ENCODE measurements around the gene VAMP4. TPM values are rescaled to one million over a fixed set of nuclear protein-coding genes. Genes with fewer than 3 reads are reported as not detected.

The VAMP4 gene, protein sequence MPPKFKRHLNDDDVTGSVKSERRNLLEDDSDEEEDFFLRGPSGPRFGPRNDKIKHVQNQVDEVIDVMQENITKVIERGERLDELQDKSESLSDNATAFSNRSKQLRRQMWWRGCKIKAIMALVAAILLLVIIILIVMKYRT
- total RNA-seq (10.1 and 10.4 TPM in 2 replicates), polyA plus RNA-seq (1.6 and 2.1 TPM in 2 replicates), polyA minus RNA-seq (1.2 and 2.1 TPM in 2 replicates), Bru-seq, nascent RNA (percentile 65 among the genes with signal in this experiment), BruChase-seq, experiment 1, labeled RNA remaining after a 6-hour chase (percentile 57 among the genes with signal in this experiment), BruChase-seq, experiment 2, labeled RNA remaining after a 2-hour chase (percentile 57 among the genes with signal in this experiment)
- 3.2 and 3.3 TPM in 2 replicates for polyA plus RNA-seq (2011; cell fraction: cytosol; rRNA removed)
- 6.6 and 9.8 TPM in 2 replicates for polyA plus RNA-seq (2011; cell fraction: nucleus; rRNA removed)
- 5.8 and 7.0 TPM in 2 replicates for polyA plus RNA-seq (2012)
- polyA minus RNA-seq (2011; cell fraction: cytosol; rRNA and poly(A)+ RNA removed): 4.8 TPM
- 2.0 and 5.0 TPM in 2 replicates for polyA minus RNA-seq (2011; cell fraction: nucleus; rRNA and poly(A)+ RNA removed)
- long read RNA-seq, full-length matches to known transcripts: 42 of 55 reads
- long read RNA-seq, partial matches to known transcripts: 0 of 55 reads
- long read RNA-seq, other reads (novel, unspliced or antisense): 13 of 55 reads

DNA sequence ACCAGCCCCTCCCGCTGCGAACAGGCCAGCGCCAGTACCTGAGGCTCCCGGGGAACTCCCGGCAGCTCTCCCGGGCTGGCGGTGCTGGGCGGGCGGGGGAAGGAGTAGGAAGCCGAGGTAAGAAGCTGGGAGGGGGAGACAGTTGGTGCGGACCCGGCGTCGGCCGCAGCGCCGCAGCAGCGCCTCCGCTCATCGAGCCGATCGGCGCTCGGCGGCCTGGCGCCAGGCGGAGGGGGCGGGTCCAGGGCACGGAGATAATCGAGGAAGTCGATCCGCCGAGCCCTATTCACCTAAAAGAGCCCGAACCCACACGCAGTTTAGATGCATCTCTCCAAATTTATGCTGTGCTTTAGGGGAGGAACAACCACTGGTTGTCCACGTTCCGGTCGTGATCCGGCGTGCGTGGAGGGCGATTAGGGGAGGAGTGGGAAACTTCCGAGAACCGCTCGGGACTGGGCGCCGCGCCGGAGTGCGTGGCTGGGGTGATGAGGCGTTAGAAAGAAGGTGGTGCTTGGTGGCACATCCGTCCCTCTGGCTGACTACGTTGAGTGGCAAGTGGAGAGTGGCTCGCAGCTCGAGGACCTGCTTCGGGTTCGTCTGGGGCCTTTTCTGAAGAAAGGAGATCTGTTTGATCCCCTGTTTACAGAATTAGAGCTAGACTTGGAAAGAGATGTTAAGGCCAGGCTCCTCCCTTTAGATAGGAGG is at the start of gene VAMP4:
VAMP4 (minus strand) TSS at position 194 of the 705 bp plus-strand sequence. CDS start 3,651 bp downstream, outside the sequence.
- Histone ChIP-seq H3K4me1 (ENCODE audit: control insufficient read depth, extremely low read depth, insufficient read depth, low read length) (peaks cover 31% of the 10 kb centered on the region), H3K27ac (ENCODE audit: insufficient read depth, low read depth, low read length) (peak within 1 kb of the TSS; percentile 57), H3K4me3 (replicated peaks in 1 of 3; ENCODE audit: insufficient read depth in 1 of 3, low read depth in 1 of 3, low read length in 3 of 3) (peak within 1 kb of the TSS; percentile 59 to 83 (median 81)), H3K9me1 (replicated peaks; ENCODE audit: control insufficient read depth, extremely low read depth, insufficient read depth, low read length) (no peaks in the 10 kb centered on the region), H3K27me3 (ENCODE audit: control insufficient read depth in 2 of 2, insufficient read depth in 2 of 2, low read length in 2 of 2) (no peaks in the 10 kb centered on the region), H4K20me1 (replicated peaks; ENCODE audit: control insufficient read depth, extremely low read depth, insufficient read depth, low read length) (no peaks in the 10 kb centered on the region), H3K9me3 (replicated peaks; ENCODE audit: control insufficient read depth, insufficient read depth, low read length) (no peaks in the 10 kb centered on the region), H3K36me3 (ENCODE audit: control insufficient read depth in 2 of 2, extremely low read depth in 1 of 2, insufficient read depth in 2 of 2, low read length in 2 of 2) (peaks cover 0 to under 1% of the 10 kb centered on the region in 2 experiments), H2AFZ (ENCODE audit: low read depth, low read length) (peak within 1 kb of the TSS; percentile 95), H3K9ac (replicated peaks; ENCODE audit: extremely low read depth, insufficient read depth, low read length) (peak within 1 kb of the TSS; percentile 75), H3K79me2 (ENCODE audit: control insufficient read depth, insufficient read depth, low read length) (peaks cover 13% of the 10 kb centered on the region), H3K4me2 (ENCODE audit: insufficient read depth, low read length) (peak within 1 kb of the TSS; percentile 91)
- DNase-seq (ENCODE audit: low read depth, low spot score) (peak; percentile 87), FAIRE-seq (no peak)
- dilution Hi-C loops (cut with MboI; ENCODE audit: extremely low pct_ligation_motif_present, low sequenced_read_pairs) (no loop called here), intact Hi-C loops (cut with micrococcal nuclease) (loop anchor here (1.0 kb wide), 4 partner anchors 39 to 243 kb away; partner anchors contain the start of genes DNM3 and METTL13)
- TF ChIP-seq, protein P1, sequence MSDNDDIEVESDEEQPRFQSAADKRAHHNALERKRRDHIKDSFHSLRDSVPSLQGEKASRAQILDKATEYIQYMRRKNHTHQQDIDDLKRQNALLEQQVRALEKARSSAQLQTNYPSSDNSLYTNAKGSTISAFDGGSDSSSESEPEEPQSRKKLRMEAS (IDR thresholded peaks at IDR 0.05; ENCODE audit: insufficient read depth, insufficient read length): peak; percentile 6
- TF ChIP-seq POLR2A (IDR thresholded peaks at IDR 0.05; ENCODE audit: low read depth, low read length) (peak; percentile 60), POLR2AphosphoS5 (IDR thresholded peaks at IDR 0.05; ENCODE audit: insufficient read depth, low read depth, low read length) (peak; percentile 87), MYC (IDR thresholded peaks at IDR 0.05; ENCODE audit: low read depth, low read length) (no peak)
- ChIA-PET POLR2A (interaction anchor here (0.7 kb wide), 1 partner anchor 22 kb away, joined by 3 read pairs; no protein-coding TSS in a partner anchor), CTCF (interaction anchor here (0.7 to 4.3 kb wide), 9 partner anchors 10 to 257 kb away, joined by 3 to 22 read pairs (median 6); partner anchors contain the start of genes METTL13 and PRRC2C)
- no TSS peak for BruUV-seq (replicated peaks)
